Measurements from ENCODE around the gene SRGAP1. TPM values are rescaled to one million over a fixed set of nuclear protein-coding genes. Genes with fewer than 3 reads are reported as not detected.
"Not testable (repeated sequence)": the region's sequence is repeated elsewhere in the genome, so short reads cannot be mapped to it uniquely, and the experiment has no call there.

The SRGAP1 gene
- total and polyA plus RNA-seq, 9 of the 15 experiments (the other 6 are each of a cell fraction or from before 2014, with no cell fraction given), result 0.01 to 0.13 (median 0.04) TPM; not detected in 3

DNA sequence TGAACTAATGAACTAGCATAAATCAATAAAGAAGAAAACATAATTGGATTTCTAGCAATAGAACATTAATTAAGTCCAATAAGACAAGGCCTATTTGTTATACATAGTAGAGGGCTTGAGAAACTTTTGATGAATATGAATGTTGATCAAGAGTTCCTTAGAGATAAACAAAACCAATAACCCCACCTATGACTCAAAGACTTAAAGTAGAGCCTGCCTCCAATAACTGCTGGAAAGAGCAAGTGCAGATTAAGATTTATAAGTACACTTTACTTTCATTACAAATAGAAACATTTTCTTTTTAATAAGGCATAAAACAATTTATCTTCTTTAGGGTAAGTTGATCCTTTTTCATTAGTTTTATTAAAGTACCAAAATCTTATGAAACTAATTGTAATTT is 185.7 kb downstream of the SRGAP1 start (continued):
- TF ChIP-seq ZNF57 (CRISPR knock-in tag; IDR thresholded peaks at IDR 0.05), result no peak

DNA sequence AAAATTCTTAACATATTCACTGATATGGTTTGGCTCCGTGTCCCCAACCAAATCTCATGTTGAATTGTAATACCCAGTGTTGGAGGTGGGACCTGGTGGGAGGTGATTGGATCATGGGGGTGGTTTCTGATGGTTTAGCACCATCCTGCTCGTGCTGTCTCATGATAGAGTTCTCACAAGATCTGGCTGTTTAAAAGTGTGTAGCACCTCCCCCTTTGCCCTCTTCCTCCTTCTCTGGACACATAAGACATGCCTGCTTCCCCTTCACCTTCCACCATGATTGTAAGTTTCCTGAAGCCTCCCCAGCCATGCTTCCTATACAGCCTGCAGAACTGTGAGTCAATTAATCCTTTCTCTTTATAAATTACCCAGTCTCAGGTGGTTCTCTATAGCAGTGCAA is 189.6 kb downstream of the SRGAP1 start:
- H3K9ac ChIP-seq (ENCODE audit: insufficient read depth in 1 of 2, low read depth in 2 of 2, low read length in 2 of 2); H3K4me3 ChIP-seq; H3K36me3 ChIP-seq (ENCODE audit: control insufficient read depth, insufficient read depth, low read length); in situ Hi-C loops (cut with MboI); CTCF ChIA-PET (ENCODE audit: low intra/inter-chr PET ratio); BruUV-seq (replicated peaks); H3K4me1 ChIP-seq (replicated peaks in 1 of 2; ENCODE audit: control insufficient read depth in 2 of 2, insufficient read depth in 2 of 2, low read length in 2 of 2); FAIRE-seq; H3K79me2 ChIP-seq (ENCODE audit: control insufficient read depth, insufficient read depth, low read length); H3K9me1 ChIP-seq (ENCODE audit: control insufficient read depth, insufficient read depth, low read length); ATAC-seq; intact Hi-C loops (cut with micrococcal nuclease); H3K9me3 ChIP-seq (replicated peaks; ENCODE audit: control insufficient read depth, insufficient read depth, low read depth, low read length); H3K27ac ChIP-seq (ENCODE audit: extremely low read depth, low read depth, low read length); H3K27me3 ChIP-seq (ENCODE audit: control insufficient read depth in 2 of 2, insufficient read depth in 2 of 2, low read length in 2 of 2); H4K20me1 ChIP-seq (replicated peaks; ENCODE audit: control insufficient read depth, insufficient read depth, low read length); H2AFZ ChIP-seq (ENCODE audit: low read depth, low read length); DNase-seq (ENCODE audit: extremely low read depth in 1 of 4, low spot score in 3 of 4); H3K4me2 ChIP-seq (ENCODE audit: insufficient read depth, low read length): not testable (repeated sequence)
- WGBS (ENCODE audit: insufficient coverage, low coverage, missing lambda C conversion rate), result 0% methylated on average over 2 of the region's 2 CpGs
- POLR2A ChIA-PET, result interaction anchor here (1.7 kb wide), 1 partner anchor 9 kb away, joined by 4 read pairs; no protein-coding TSS in a partner anchor

DNA sequence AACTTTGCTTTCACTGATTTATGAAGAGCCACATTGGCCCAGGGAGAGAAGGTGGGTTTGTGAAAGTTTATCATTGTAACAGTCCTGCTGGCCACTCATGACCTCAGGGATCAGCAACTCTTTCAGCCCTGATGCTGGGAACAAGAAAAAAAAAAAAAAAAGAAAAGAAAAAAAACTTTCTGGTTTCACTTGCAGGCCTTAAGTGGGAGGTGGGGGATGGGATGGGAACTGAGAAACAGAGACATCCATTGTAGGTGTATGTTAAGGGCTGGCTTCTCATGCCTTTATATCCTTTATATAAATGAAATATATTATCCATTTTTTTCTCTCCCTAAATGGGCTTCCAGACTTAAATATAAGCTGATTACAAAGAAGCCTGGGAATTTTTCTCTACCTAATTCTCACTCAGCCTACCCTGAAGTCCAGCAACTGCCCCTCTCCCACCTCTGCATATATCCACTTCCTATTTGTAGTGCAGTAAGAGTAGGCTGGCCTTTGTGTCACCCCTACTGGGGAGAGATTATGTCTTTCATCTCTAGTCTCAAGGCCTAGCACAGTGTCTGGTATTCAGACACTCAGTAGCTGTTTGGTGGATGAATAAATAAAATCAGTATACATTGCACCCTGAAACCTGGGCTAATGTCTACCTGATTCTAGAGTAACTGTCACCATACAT is 190.5 kb downstream of the SRGAP1 start:
- BruUV-seq (replicated peaks), result no TSS peak
- POLR2A ChIA-PET, result interaction anchor here (1.7 kb wide), 1 partner anchor 10 kb away, joined by 4 read pairs; no protein-coding TSS in a partner anchor
- Histone ChIP-seq H3K79me2 (ENCODE audit: control insufficient read depth, insufficient read depth, low read length) (no peaks in the 10 kb centered on the region), H3K4me1 (replicated peaks in 1 of 2; ENCODE audit: control insufficient read depth in 2 of 2, insufficient read depth in 2 of 2, low read length in 2 of 2) (no peaks in the 10 kb centered on the region), H2AFZ (ENCODE audit: low read depth, low read length) (no peak overlapping the region), H3K36me3 (ENCODE audit: control insufficient read depth, insufficient read depth, low read length) (no peaks in the 10 kb centered on the region), H3K27me3 (ENCODE audit: control insufficient read depth in 2 of 2, insufficient read depth in 2 of 2, low read length in 2 of 2) (no peaks in the 10 kb centered on the region; a peak in 1 of 5 replicates), H3K9me1 (ENCODE audit: control insufficient read depth, insufficient read depth, low read length) (no peaks in the 10 kb centered on the region), H4K20me1 (replicated peaks; ENCODE audit: control insufficient read depth, insufficient read depth, low read length) (no peaks in the 10 kb centered on the region), H3K4me2 (ENCODE audit: insufficient read depth, low read length) (no peak overlapping the region), H3K9ac (ENCODE audit: insufficient read depth in 1 of 2, low read depth in 2 of 2, low read length in 2 of 2) (no peak overlapping the region), H3K4me3 (no peak overlapping the region), H3K9me3 (replicated peaks; ENCODE audit: control insufficient read depth, insufficient read depth, low read depth, low read length) (no peaks in the 10 kb centered on the region), H3K27ac (ENCODE audit: extremely low read depth, low read depth, low read length) (no peak overlapping the region)
- in situ Hi-C loops (cut with MboI) (no loop called here), intact Hi-C loops (cut with micrococcal nuclease) (no loop called here)
- ATAC-seq, result no peak; the same call in 2 of the 3 replicates
- no peak for FAIRE-seq
- CTCF ChIA-PET (ENCODE audit: low intra/inter-chr PET ratio), result no interaction called here
- DNase-seq (ENCODE audit: extremely low read depth in 1 of 4, low spot score in 3 of 4), result no peak
- TF ChIP-seq NFRKB (IDR thresholded peaks at IDR 0.05; ENCODE audit: low read depth) (no peak), TAF7 (tag; IDR thresholded peaks at IDR 0.05) (no peak)
- TF ChIP-seq, protein P1, sequence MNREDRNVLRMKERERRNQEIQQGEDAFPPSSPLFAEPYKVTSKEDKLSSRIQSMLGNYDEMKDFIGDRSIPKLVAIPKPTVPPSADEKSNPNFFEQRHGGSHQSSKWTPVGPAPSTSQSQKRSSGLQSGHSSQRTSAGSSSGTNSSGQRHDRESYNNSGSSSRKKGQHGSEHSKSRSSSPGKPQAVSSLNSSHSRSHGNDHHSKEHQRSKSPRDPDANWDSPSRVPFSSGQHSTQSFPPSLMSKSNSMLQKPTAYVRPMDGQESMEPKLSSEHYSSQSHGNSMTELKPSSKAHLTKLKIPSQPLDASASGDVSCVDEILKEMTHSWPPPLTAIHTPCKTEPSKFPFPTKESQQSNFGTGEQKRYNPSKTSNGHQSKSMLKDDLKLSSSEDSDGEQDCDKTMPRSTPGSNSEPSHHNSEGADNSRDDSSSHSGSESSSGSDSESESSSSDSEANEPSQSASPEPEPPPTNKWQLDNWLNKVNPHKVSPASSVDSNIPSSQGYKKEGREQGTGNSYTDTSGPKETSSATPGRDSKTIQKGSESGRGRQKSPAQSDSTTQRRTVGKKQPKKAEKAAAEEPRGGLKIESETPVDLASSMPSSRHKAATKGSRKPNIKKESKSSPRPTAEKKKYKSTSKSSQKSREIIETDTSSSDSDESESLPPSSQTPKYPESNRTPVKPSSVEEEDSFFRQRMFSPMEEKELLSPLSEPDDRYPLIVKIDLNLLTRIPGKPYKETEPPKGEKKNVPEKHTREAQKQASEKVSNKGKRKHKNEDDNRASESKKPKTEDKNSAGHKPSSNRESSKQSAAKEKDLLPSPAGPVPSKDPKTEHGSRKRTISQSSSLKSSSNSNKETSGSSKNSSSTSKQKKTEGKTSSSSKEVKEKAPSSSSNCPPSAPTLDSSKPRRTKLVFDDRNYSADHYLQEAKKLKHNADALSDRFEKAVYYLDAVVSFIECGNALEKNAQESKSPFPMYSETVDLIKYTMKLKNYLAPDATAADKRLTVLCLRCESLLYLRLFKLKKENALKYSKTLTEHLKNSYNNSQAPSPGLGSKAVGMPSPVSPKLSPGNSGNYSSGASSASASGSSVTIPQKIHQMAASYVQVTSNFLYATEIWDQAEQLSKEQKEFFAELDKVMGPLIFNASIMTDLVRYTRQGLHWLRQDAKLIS (CRISPR knock-in tag; IDR thresholded peaks at IDR 0.05), result no peak
- TF ChIP-seq, protein P2, sequence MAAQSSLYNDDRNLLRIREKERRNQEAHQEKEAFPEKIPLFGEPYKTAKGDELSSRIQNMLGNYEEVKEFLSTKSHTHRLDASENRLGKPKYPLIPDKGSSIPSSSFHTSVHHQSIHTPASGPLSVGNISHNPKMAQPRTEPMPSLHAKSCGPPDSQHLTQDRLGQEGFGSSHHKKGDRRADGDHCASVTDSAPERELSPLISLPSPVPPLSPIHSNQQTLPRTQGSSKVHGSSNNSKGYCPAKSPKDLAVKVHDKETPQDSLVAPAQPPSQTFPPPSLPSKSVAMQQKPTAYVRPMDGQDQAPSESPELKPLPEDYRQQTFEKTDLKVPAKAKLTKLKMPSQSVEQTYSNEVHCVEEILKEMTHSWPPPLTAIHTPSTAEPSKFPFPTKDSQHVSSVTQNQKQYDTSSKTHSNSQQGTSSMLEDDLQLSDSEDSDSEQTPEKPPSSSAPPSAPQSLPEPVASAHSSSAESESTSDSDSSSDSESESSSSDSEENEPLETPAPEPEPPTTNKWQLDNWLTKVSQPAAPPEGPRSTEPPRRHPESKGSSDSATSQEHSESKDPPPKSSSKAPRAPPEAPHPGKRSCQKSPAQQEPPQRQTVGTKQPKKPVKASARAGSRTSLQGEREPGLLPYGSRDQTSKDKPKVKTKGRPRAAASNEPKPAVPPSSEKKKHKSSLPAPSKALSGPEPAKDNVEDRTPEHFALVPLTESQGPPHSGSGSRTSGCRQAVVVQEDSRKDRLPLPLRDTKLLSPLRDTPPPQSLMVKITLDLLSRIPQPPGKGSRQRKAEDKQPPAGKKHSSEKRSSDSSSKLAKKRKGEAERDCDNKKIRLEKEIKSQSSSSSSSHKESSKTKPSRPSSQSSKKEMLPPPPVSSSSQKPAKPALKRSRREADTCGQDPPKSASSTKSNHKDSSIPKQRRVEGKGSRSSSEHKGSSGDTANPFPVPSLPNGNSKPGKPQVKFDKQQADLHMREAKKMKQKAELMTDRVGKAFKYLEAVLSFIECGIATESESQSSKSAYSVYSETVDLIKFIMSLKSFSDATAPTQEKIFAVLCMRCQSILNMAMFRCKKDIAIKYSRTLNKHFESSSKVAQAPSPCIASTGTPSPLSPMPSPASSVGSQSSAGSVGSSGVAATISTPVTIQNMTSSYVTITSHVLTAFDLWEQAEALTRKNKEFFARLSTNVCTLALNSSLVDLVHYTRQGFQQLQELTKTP (IDR thresholded peaks at IDR 0.05; ENCODE audit: low read depth in 1 of 2, partially characterized antibody in 2 of 2), result no peak

Data from K562 (cell line).